Neural cell (in vitro differentiated cells): ENCODE results near the gene COL6A5. TPM values are rescaled to one million over a fixed set of nuclear protein-coding genes. Genes with fewer than 3 reads are reported as not detected.
"Not testable (repeated sequence)": the region's sequence is repeated elsewhere in the genome, so short reads cannot be mapped to it uniquely, and the experiment has no call there.

Source experiments
- H2AFZ ChIP-seq: fragments of 200-600, 300-800 bp; sonication (generic), shearing (Covaris generic); 2 replicates; pipeline ENCODE4 v1.6.0; 2014; ENCODE audit warnings: low read depth, mild to moderate bottlenecking, antibody characterized with exemption, low read length, moderate library complexity
- H3F3A ChIP-seq: fragments of 200-600 bp; shearing (Covaris generic); 2 replicates; pipeline ENCODE4 v1.6.1; 2016; ENCODE audit warnings: mild to moderate bottlenecking, moderate library complexity, mixed read lengths, antibody characterized with exemption, low read length; ENCODE audit not compliant: insufficient read depth, poor library complexity, severe bottlenecking
- H3K27ac ChIP-seq: fragments of 200-600, 300-800 bp; sonication (generic), shearing (Covaris generic); 2 replicates; pipeline ENCODE4 v1.5.1; 2014; ENCODE audit warnings: mild to moderate bottlenecking, low read length, moderate library complexity
- H3K27me3 ChIP-seq: fragments of 300-800, 200-600 bp; sonication (generic), shearing (Covaris generic); 2 replicates; pipeline ENCODE4 v1.6.0; 2014; ENCODE audit warnings: mild to moderate bottlenecking, low read depth, low read length, moderate library complexity; ENCODE audit not compliant: insufficient read depth
- H3K36me3 ChIP-seq: fragments of 300-800, 200-600 bp; sonication (generic), shearing (Covaris generic); 2 replicates; pipeline ENCODE4 v1.5.1; 2014; ENCODE audit warnings: mild to moderate bottlenecking, antibody characterized with exemption, low read length, moderate library complexity; ENCODE audit not compliant: insufficient read depth
- H3K4me2 ChIP-seq: fragments of 300-800, 200-600 bp; sonication (generic), shearing (Covaris generic); 2 replicates; pipeline ENCODE4 v1.6.0; 2014; ENCODE audit warnings: mild to moderate bottlenecking, low read length
- H3K4me3 ChIP-seq: fragments of 300-800, 200-600 bp; sonication (generic), shearing (Covaris generic); 2 replicates; pipeline ENCODE4 v1.5.1; 2014; ENCODE audit warnings: mild to moderate bottlenecking, low read length, moderate library complexity
- H3K79me2 ChIP-seq: fragments of 200-600 bp; shearing (Covaris generic); replicated peaks from 2 replicates; pipeline ENCODE4 v1.6.0; 2014; ENCODE audit warnings: mild to moderate bottlenecking, low read length, moderate library complexity; ENCODE audit not compliant: insufficient read depth
- H3K9ac ChIP-seq: fragments of 300-800, 200-600 bp; sonication (generic), shearing (Covaris generic); 2 replicates; pipeline ENCODE4 v1.6.1; 2016; ENCODE audit warnings: mild to moderate bottlenecking, low read length, mixed read lengths
- H3K9me2 ChIP-seq: fragments of 200-600 bp; shearing (Covaris generic); 2 replicates; pipeline ENCODE4 v1.6.1; 2016; ENCODE audit warnings: mild to moderate bottlenecking, low read length, mixed read lengths; ENCODE audit not compliant: insufficient read depth
- H3K9me3 ChIP-seq: fragments of 200-600, 300-800 bp; sonication (generic), shearing (Covaris generic); 2 replicates; pipeline ENCODE4 v1.6.1; 2016; ENCODE audit warnings: mild to moderate bottlenecking, mixed run types, low read length, moderate library complexity, mixed read lengths
- H4K20me1 ChIP-seq: fragments of 200-600 bp; shearing (Covaris generic); 2 replicates; pipeline ENCODE4 v1.6.1; 2016; ENCODE audit warnings: mild to moderate bottlenecking, mixed run types; ENCODE audit not compliant: insufficient read depth
- EP300 ChIP-seq: fragments of 450-650 bp; conservative IDR thresholded peaks from 2 replicates; pipeline ENCODE4 v1.6.1; 2014; ENCODE audit warnings: antibody characterized with exemption, mild to moderate bottlenecking, moderate library complexity; ENCODE audit not compliant: poor library complexity, severe bottlenecking
- EZH2 ChIP-seq: fragments of 200-600, 300-800 bp; shearing (Covaris generic), sonication (generic); IDR thresholded peaks from 2 replicates; pipeline ENCODE4 v1.6.1; 2014; ENCODE audit warnings: antibody characterized with exemption, low read length, borderline replicate concordance, mild to moderate bottlenecking; ENCODE audit not compliant: insufficient read depth, poor library complexity, severe bottlenecking
- MXI1 ChIP-seq: fragments of 450-650 bp; conservative IDR thresholded peaks from 2 replicates; pipeline ENCODE4 v1.6.1; 2014; ENCODE audit warnings: antibody characterized with exemption, mild to moderate bottlenecking; ENCODE audit not compliant: poor library complexity, severe bottlenecking
- POLR2AphosphoS5 ChIP-seq: IDR thresholded peaks from 2 replicates; pipeline ENCODE4 v1.6.1; 2012
- RAD21 ChIP-seq: fragments of 450-650 bp; conservative IDR thresholded peaks from 2 replicates; pipeline ENCODE4 v1.6.1; 2014; ENCODE audit warnings: antibody characterized with exemption, mild to moderate bottlenecking, moderate library complexity
- SMC3 ChIP-seq: fragments of 450-650 bp; conservative IDR thresholded peaks from 2 replicates; pipeline ENCODE4 v1.6.1; 2014; ENCODE audit warnings: antibody characterized with exemption, mild to moderate bottlenecking, moderate library complexity; ENCODE audit not compliant: poor library complexity
- TAF1 ChIP-seq: IDR thresholded peaks from 2 replicates; pipeline ENCODE4 v1.6.1; 2012; ENCODE audit warnings: low read depth
- polyA plus RNA-seq: library from polyadenylated mRNA; depleted of rRNA; stranded (reverse); fragments of >200 nt; gene quantifications from 2 replicates; pipeline ENCODE4 v1.2.3, GENCODE V29; 2014
- TF ChIP-seq, protein P1 (sequence below): fragments of 450-650 bp; IDR thresholded peaks from 2 replicates; pipeline ENCODE4 v1.5.1; 2014; ENCODE audit warnings: antibody characterized with exemption, mild to moderate bottlenecking, moderate library complexity; ENCODE audit not compliant: poor library complexity, severe bottlenecking
- TF ChIP-seq, protein P2 (sequence below): IDR thresholded peaks from 2 replicates; pipeline ENCODE4 v1.6.1; 2012; ENCODE audit warnings: borderline replicate concordance

The COL6A5 gene
- polyA plus RNA-seq, 1 donor from 2014 or later = not detected

DNA sequence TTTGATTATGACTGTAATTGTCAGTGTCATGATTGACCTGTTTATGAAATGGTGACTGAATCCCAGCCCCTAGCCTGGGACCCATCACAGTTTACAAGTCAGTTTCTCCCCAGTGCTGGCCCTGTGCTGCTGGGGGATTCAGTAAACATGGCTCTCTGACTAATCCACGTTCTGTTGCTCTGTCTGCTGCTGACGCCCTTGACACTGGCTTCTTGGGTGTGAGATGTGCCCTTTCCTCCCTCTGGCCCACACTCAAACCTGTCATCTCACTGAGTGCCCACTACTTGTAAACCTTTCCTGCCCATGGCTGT, 84.2 kb downstream of the COL6A5 start:
- Histone ChIP-seq H3K4me3 (no peak overlapping the region), H3K9me3 (no peaks in the 10 kb centered on the region), H3K79me2 (no peaks in the 10 kb centered on the region), H3K27me3 (no peaks in the 10 kb centered on the region), H3K36me3 (no peaks in the 10 kb centered on the region), H3K27ac (no peak overlapping the region), H3K9me2 (no peaks in the 10 kb centered on the region), H4K20me1 (no peaks in the 10 kb centered on the region), H3K9ac (no peak overlapping the region), H3F3A (no peaks in the 10 kb centered on the region), H3K4me2 (no peak overlapping the region), H2AFZ (no peak overlapping the region)
- no peak for TF ChIP-seq EP300
- no peak for TF ChIP-seq EZH2
- TF ChIP-seq, protein P1, sequence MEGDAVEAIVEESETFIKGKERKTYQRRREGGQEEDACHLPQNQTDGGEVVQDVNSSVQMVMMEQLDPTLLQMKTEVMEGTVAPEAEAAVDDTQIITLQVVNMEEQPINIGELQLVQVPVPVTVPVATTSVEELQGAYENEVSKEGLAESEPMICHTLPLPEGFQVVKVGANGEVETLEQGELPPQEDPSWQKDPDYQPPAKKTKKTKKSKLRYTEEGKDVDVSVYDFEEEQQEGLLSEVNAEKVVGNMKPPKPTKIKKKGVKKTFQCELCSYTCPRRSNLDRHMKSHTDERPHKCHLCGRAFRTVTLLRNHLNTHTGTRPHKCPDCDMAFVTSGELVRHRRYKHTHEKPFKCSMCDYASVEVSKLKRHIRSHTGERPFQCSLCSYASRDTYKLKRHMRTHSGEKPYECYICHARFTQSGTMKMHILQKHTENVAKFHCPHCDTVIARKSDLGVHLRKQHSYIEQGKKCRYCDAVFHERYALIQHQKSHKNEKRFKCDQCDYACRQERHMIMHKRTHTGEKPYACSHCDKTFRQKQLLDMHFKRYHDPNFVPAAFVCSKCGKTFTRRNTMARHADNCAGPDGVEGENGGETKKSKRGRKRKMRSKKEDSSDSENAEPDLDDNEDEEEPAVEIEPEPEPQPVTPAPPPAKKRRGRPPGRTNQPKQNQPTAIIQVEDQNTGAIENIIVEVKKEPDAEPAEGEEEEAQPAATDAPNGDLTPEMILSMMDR = no peak
- no peak for TF ChIP-seq POLR2AphosphoS5
- no peak for TF ChIP-seq TAF1
- no peak for TF ChIP-seq RAD21
- no peak for TF ChIP-seq SMC3

DNA sequence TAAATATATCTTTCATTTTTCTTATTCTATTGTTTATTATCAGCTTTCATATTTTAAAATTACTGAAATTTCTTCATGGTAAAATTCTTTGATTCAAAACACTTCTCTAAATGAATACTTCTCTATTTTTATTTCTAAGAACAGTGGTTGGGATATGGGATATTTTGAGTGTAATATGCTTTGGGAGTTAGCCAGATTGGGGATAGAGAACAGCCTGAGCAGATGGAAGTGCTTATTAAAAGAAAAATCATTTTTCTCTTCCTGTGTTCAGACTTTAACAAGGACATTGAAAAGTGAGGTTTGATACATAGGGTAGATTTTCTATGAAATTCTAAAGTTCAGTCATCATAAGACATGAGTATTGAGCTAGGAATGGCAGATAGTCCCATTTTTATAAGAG, 84.8 kb downstream of the COL6A5 start:
- H4K20me1 ChIP-seq = no peaks in the 10 kb centered on the region
- no peaks in the 10 kb centered on the region for H3K79me2 ChIP-seq
- no peaks in the 10 kb centered on the region for H3K9me3 ChIP-seq
- H3K27me3 ChIP-seq = no peaks in the 10 kb centered on the region
- TF ChIP-seq TAF1 = no peak
- TF ChIP-seq EP300 = no peak
- no peak for TF ChIP-seq RAD21
- TF ChIP-seq, protein P1 = no peak
- TF ChIP-seq SMC3 = no peak
- TF ChIP-seq POLR2AphosphoS5 = no peak
- TF ChIP-seq EZH2 = no peak
- no peak for TF ChIP-seq MXI1
- TF ChIP-seq, protein P2, sequence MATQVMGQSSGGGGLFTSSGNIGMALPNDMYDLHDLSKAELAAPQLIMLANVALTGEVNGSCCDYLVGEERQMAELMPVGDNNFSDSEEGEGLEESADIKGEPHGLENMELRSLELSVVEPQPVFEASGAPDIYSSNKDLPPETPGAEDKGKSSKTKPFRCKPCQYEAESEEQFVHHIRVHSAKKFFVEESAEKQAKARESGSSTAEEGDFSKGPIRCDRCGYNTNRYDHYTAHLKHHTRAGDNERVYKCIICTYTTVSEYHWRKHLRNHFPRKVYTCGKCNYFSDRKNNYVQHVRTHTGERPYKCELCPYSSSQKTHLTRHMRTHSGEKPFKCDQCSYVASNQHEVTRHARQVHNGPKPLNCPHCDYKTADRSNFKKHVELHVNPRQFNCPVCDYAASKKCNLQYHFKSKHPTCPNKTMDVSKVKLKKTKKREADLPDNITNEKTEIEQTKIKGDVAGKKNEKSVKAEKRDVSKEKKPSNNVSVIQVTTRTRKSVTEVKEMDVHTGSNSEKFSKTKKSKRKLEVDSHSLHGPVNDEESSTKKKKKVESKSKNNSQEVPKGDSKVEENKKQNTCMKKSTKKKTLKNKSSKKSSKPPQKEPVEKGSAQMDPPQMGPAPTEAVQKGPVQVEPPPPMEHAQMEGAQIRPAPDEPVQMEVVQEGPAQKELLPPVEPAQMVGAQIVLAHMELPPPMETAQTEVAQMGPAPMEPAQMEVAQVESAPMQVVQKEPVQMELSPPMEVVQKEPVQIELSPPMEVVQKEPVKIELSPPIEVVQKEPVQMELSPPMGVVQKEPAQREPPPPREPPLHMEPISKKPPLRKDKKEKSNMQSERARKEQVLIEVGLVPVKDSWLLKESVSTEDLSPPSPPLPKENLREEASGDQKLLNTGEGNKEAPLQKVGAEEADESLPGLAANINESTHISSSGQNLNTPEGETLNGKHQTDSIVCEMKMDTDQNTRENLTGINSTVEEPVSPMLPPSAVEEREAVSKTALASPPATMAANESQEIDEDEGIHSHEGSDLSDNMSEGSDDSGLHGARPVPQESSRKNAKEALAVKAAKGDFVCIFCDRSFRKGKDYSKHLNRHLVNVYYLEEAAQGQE = no peak
- H3K4me2 ChIP-seq = no peak overlapping the region
- no peak overlapping the region for H3K9ac ChIP-seq
- H2AFZ ChIP-seq = no peak overlapping the region
- no peak overlapping the region for H3K27ac ChIP-seq
- H3K36me3 ChIP-seq = no peaks in the 10 kb centered on the region
- no peak overlapping the region for H3K4me3 ChIP-seq
- H3F3A ChIP-seq = no peaks in the 10 kb centered on the region
- H3K9me2 ChIP-seq = no peaks in the 10 kb centered on the region

DNA sequence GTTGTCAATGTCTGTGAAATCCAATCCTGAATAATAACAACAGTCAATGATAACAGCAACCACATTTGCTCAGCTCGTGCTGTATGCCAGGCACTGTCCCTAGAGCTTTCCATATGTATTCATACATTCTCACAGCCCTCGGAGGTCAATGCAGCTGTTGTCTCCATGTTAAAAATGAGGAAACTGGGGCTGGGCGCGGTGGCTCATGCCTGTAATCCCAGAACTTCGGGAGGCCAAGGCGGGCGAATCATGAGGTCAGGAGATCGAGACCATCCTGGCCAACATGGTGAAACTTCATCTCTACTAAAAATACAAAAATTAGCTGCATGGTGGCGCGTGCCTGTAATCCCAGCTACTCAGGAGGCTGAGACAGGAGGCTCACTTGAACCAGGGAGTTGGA, 86.6 kb downstream of the COL6A5 start:
- not testable (repeated sequence) for H3K4me3 ChIP-seq, H3K27ac ChIP-seq, H3K9ac ChIP-seq, H3K9me2 ChIP-seq, H4K20me1 ChIP-seq, H3K4me2 ChIP-seq, H3F3A ChIP-seq, H3K27me3 ChIP-seq, H3K79me2 ChIP-seq, H3K9me3 ChIP-seq, H2AFZ ChIP-seq, H3K36me3 ChIP-seq
